ENCODE measurements around the gene PIK3R6. TPM values are rescaled to one million over a fixed set of nuclear protein-coding genes. Genes with fewer than 3 reads are reported as not detected.

PIK3R6 gene, protein sequence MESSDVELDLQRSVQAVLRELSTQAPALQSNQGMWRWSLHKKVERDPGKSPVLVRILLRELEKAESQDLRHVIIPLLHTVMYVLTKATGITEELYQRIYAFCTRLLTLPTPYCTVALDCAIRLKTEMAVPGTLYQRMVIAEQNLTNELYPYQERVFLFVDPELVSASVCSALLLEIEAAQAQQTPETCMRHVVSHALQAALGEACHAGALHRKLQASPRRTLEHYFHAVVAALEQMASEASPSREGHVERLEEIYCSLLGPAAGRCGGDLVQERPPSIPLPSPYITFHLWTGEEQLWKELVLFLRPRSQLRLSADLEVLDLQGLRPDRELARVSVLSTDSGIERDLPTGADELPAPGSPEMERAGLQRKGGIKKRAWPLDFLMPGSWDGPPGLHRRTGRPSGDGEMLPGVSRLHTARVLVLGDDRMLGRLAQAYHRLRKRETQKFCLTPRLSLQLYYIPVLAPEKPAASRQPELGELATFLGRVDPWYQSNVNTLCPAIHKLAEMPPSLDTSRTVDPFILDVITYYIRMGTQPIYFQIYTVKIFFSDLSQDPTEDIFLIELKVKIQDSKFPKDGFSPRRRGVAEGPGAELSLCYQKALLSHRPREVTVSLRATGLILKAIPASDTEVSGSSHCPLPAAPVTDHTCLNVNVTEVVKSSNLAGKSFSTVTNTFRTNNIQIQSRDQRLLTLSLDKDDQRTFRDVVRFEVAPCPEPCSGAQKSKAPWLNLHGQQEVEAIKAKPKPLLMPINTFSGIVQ
- total RNA-seq (ENCODE audit: insufficient read depth, low replicate concordance), result 0.48 TPM

DNA sequence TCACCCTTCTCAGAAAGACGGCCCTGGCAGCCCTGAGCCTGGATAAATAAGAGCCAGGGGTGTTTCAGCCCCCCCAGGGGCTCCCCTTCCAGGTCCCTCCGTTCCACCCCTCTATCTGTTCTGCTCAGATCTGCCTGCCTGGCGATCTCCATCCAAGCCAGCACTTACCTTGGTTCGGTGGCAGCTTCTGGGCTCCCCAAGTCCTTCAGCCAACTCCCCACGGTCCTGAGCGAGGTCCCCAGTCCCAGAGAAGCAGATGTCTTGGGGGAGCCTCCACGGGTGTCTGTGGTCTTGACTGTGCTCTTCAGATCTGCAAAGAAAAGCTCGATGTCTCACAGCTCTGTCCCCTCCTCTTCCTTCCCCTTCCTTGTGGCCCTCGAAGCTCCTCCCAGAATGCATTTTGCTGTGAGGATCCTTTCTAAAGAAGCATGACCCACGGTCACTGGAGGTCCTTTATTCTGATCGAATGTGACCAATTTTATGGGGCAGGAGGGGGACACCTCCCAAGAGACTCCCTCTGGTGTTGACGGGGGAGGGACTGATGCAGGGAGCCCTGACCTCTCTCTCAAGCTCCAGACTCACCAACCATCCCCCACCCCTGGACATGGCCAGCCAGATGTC is at the start of gene PIK3R6:
Gene PIK3R6, minus strand, starts transcription at position 314 of the 621 bp plus-strand sequence. CDS start 17,880 bp downstream, outside the sequence.
- DNase-seq (ENCODE audit: low spot score), result no peak

DNA sequence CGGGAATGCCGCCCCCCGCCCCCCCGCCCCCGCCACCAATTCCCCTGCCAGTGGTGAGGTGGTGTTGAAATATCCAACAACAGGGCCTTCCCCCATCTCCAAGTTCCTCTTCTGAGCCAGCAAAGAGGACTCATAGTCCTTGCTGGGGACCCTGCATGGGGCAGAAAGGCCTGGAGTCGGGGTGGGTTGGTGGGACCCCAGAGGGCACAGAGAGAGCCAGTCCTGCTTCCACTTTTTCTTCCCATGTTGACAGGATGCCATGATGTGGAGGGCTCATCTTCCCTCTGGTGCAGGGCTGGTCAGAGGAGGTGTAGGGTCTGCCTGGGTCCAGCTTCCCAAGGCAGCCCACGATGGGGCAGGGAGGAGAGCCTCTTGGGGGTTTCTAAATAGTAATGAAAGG is 49.0 kb upstream of the PIK3R6 start:
- DNase-seq (ENCODE audit: low spot score), result no peak

DNA sequence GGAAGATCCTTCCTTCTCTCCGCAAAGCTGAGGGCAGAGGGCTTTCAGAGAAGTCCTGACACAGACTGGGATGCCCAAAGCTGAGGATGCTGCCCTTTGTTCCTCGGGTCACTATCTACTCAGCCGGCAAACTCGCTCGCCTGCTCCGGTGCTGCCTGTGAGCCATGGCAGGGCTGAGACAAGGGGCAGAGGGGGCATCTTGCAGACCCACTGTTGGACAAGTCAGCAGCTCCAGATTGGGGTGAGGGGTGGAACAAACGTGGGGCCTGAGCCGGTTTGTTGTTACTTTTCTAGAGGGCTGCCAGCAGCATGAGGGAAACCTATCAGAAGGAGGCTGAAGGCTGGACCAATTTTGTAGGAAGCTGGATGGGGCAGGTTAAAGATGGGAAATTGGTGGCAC is 47.1 kb upstream of the PIK3R6 start:
- DNase-seq (ENCODE audit: low spot score), result no peak

DNA sequence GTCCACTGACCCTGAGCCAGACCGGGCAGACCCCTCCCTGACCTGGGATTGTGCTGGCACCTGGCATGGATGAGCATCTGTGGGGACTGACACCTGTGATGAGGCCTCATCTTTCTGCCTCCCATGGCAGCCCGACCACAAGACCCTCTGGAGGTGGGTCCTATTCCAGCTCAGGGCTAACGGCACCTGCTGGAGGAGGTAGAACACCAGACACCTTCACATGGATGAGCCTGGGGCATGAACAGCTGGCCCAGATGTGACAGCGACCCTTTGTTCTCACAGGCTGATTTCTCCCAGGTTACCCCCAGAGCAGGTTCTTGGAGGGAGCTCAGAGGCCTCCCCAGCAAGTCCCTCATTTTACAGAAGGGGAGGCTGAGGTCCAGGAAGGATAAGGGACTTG is 46.4 kb upstream of the PIK3R6 start:
- DNase-seq (ENCODE audit: low spot score), result no peak

DNA sequence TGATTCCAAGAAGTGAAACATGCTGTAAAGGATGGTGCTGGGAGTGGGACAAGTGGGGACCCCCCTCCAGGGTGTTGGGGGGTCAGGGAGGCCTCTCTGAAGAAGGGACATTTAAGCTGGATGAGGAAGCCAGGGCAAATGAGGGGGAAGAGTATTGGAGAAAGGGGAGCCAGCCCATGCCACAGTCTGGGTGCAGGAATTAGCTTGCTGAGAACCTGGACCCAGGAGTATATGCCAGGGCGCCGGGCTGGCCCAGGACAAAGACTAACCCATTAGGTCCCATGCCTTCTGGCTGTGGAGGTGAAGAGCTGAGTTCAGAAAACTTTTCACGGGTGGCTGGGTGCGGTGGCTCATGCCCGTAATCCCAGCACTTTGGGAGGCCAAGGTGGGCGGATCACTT is 45.6 kb upstream of the PIK3R6 start:
- no peak for DNase-seq (ENCODE audit: low spot score)

DNA sequence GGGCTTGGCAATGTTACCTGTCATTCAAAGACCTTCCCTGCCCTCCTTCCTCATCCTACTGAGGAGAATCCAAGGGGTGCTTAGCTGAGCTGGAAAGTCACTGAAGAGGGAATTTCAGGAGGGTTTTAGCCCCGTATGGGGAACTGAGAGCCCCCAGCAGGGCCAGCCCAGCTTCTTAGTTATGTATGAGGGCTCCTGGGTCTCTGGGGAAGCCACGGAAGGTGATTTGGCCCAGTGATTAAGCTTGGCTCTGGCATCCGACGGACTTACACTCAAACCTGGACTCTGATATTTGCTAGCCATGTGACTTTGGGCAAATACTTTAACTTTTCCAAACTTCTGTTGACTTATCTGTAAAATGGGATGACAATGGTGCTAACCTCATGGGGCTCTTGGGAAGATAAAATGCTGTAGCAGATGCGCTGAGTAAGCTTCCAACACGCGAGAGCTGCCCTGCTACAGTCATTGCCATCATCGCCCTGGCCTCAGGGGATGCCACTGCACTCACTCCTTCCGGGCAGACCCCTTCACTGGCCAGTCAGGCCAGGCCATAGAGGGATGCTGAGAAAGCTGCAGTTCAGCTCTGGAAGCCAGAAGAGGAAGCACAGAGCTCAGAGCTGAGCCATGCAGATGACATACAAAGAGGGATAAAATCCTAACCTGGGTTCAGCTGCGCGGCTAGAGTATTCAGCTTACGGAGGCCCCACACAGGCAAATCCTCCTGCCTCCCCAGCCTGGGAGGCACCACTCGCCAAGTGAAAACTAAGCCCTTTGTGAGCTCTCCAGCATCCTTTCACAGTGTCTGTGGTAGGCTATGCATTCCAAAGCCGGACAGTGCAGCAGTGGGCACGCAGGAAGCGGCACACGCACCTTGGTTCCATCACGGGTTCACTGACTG is 44.9 kb upstream of the PIK3R6 start:
- DNase-seq (ENCODE audit: low spot score), result no peak

DNA sequence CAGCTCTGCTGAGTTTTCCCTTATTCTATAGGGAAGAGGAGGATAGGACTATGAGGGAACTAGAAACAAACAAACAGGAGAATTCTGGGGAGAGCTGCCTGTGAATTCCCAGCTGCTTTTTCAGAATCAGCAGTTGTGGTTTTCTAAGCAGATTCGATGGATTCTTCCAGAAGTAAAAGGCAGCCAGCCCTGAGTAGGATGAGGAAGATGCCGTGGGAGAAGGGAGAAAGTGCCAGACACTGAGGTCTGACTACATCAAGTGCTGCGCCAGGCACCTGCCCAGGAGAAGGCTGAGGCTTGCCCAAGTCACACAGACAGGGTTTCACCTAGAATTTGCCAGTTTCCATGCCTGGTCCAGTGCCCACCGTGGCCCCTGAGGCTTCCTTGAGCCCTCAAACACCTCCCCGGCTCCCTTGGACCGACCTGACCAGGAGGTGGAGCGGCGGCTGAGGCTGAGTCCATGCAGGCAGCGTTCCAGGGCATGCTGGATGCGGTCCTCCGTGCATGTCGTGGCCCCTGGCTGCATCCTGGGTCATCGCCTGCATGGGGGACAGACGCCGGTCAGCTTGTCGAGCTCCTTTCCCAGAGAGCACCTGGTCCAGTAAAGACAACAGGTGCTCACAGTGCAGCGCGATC is 43.6 kb upstream of the PIK3R6 start:
- DNase-seq (ENCODE audit: low spot score), result no peak

DNA sequence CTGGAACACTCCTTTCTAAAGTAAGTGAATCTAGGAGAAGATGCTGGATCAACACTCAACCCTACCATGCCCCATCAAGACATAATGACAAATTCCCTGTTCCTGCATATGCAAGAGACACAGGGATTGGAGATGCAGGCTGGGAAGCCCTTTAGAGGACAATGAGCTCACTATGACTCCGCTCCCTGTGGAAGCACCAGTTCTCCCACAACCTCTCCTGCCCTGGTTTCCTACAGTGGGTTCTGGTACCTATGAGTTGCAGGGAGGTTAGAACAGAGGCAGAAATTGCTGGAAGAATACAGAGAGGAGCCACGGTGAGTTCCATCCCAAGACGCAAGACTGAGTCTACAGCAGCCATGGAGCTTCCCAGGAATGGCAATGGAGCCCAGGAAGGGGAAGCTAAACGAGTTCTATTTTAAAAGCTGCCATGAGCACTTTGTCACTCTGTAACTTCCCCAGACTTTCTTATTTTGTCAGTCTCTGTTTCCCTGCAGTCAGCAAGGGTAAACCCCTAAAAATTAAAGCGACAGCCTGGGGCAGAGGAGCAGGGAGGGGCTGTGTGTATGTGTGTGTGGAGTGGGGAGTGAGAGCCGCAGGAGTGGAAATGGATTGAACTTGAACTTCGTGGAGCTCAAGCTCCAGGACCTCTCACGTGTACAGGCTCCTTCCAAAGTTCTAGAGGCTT is 42.3 kb upstream of the PIK3R6 start:
- no peak for DNase-seq (ENCODE audit: low spot score)

DNA sequence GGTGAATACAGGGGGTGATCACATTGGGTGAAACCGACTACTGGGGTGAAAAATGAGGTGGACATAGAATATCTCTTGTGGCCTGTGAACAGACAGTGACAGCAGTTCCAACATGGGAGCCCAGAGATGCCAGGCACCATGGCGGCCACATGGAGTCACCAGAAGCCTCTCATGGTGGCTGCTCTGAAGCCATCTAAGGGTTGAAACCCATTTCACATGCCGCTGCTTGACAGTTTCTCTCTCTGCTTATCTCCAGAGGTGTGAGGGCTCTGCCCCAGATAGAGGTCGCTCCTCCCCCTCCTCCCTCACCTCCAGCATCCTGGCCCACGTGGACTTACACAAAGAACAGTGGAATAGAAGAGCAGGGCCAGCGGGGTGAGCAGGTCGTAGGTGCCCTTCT is 37.9 kb upstream of the PIK3R6 start:
- no peak for DNase-seq (ENCODE audit: low spot score)

DNA sequence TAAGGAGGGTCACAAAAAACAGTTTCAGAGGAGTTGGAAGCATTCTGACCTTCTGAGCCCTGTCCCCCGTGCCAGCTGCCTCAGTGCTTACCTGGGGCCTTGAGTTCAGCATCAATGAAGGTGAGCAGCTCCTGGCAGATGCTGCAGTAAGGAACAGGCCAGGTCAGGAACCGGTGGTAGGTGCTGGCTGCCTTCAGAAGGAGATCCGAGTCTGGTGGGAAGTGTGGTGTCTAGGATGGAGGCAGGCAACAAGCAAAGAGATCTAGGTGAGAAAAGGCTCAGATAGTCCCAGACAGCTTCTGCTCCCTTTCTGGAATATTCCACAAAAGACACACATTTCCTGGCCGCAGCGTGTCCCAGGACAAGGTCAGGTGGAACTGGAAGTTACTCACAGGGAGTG is 37.2 kb upstream of the PIK3R6 start:
- DNase-seq (ENCODE audit: low spot score), result no peak

DNA sequence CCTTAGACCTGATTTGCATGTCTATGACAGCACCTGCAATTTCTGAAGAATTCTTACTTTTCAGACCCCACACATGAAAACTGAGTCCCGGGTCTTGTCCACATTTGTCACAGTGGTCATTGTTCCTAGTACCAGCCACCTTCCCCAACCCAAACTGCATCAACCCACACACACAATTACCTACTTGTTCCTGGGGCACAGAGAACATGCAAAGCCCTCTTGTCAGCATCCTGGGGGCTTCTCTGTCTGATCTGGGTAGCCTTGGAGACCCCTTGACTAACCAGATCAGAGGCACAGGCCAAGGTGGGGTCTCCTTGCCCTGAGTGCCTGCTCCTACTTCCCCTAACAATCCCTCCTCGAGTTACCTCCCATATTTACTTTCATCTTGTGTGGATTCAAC is 36.7 kb upstream of the PIK3R6 start:
- no peak for DNase-seq (ENCODE audit: low spot score)

DNA sequence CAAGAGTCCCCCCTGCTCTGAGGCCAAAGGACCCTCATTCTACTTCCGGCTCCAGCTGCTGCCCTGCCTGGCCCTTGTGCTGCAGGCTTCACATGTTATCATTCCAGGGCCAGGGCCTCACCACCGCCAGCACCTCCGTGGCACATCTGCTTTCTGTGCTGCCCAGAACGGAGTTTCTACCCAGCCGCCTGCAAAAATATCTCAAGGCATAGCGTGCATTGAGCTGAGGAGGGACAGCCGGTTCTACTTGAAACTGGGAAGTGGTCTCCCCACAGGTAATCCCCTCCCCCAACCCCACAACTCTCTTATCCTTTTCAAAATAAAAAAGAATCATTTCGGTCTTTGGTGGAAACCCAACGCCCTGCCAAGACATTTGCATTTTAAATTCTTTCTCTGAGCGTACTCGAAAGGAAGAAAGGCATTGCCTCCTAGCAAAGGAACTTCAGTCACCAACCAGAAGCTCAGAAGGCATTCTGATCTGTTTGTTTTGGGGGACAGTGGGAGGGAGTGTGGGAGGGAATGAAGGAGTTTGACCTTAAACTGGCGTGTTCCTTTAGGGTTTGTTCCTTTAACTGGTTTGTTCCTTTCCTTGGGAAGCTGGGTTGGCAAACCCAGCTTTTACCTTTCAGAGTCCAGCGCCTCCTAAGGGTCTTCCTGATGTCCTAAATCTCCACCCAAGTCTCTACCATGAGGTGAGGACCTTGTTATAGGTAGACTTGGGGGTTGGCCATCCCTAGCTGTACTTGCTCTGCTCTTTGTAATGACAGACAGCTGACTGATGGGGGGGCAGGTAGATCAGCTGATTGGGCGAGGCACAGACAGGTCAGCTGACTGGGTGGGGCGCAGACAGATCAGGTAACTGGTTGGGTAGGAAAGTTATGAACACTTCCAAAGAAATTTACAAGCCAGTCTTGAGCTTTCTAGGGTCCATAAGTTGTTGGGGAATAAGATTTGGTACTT is 33.4 kb upstream of the PIK3R6 start:
- DNase-seq (ENCODE audit: low spot score), result no peak

DNA sequence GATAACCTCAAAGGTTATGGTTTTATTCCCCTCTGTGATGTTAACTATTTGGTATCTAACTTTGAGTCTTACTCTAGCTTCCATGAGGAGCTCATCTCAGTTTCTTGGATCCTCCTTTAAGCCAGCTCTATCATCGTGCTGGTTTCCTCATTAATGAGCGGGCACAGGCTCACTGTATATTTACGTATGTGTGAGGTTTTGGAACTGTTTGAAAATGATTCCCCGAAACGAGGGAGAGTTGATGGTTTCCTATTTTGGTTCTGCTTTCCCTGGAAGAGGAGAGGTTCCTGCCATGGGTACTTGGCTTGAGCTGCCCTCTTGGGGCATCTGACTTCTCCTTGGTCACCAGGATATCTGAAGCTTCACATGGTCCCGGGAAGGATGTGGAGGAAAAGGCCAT is 32.7 kb upstream of the PIK3R6 start:
- no peak for DNase-seq (ENCODE audit: low spot score)

DNA sequence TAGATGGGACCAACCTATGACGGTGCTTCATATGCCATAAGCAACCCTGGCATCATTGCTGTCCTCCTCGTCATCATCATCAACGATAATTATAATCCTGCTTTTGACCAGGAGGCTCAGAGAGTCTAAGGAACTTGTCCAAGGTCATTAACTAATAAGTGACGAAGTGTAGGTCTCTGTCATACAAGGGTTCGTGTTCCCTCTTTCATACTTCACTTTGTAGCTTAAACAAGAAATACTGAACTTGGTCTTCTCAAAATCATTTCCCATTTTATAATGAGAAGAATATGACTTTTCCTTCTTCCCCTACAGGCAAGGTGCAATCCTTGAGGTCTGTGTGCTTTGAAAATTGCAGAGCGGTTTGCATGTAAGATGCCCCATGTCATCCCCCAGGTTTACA is 31.2 kb upstream of the PIK3R6 start:
- no peak for DNase-seq (ENCODE audit: low spot score)

DNA sequence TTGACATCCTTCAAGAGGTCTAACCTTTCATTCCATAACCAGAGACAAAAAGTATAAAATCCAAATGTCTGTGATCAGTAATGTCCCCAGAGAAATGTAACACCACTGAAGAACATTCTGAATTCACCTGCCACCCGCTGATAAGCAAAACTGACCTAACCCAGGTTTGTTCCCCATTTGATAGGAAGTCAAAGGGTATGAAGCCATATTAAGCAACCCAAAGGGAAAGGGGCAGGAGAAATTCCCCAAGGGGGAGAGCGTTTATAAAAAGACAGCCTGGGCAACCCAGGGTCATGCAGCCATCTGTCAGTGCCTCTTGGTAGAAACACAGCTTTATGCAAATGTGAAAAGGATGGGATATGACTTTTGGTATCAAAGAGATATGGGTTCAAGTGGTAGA is 30.7 kb upstream of the PIK3R6 start:
- DNase-seq (ENCODE audit: low spot score), result no peak

DNA sequence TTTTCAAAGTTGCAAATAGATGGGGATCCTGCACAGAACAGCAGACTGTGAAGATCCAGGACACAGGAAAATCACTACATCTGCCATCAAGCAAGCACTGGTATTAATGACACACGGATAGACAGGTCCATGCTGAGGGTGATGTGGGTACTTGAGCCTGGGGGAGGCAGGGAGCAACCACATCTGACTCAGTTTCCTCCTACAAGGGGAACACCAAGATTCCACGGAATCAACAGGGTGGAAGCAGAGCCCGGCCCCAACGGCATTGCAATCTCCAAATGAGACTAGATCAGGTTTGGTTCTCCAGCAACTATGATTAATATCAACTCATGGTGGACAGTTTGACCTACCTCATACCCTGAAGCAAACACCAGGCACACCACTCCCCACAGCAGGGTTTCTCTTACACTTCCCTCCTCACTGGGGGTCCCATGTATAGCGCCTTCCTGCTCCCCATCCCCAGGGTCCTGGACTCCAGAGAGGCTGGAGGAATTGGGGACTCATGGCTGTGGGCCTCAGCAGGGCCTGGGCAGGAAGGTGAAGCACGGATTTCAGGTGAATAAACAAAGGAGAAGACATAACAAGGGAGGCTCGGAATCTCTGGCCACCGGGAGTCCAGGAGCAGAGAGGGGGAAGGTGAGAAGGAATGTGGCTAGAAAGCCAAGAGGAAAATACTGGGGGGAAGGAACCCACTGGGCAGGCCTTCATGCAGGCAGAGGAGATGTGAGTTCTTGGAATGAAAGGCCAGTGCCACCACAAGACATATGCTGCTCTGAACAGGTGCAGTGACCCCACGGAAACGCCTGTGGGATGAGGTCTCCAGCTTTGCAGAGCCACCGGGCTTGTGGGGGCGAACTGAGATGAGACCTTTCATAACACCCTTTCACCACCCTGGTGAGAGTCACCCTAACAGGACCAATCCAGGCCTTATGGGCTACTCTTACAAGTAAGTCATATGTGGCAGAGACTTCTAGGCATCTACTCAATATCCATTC is 29.5 kb upstream of the PIK3R6 start:
- no peak for DNase-seq (ENCODE audit: low spot score)

DNA sequence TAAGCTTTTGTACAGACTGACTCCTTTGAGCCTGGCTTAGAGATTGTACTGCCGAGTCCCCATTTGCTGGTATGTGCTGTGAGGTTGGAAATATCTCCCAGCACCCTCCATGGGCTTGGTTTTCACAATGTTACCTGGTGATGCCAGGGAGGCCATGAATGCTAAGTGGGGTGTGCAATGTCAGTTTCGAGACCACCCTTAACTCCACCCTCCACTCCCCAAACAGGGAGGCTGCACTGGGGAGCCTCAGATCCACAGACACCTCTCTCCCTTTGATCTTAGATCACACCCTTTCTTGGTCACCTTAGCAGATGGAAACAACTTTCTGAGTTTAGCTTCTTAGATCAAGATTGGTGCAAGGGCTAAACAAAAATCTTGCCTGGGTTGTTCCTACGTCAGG is 28.6 kb upstream of the PIK3R6 start:
- no peak for DNase-seq (ENCODE audit: low spot score)

Data from umbilical cord (tissue), 2 donors.